ENCODE data around the gene TTL. TPM values are rescaled to one million over a fixed set of nuclear protein-coding genes. Genes with fewer than 3 reads are reported as not detected.

The TTL gene
- total and polyA plus RNA-seq, 2 of the 13 experiments (the other 11 are each of a cell fraction or from before 2014, with no cell fraction given): 19.0 to 59.8 TPM

GRCh38 chr2:112542123-112542983 is 60.4 kb downstream of the TTL start, which contains the start of gene POLR1B (continued):
- peak; percentile 76 for TF ChIP-seq ZMYM3 (CRISPR knock-in tag; IDR thresholded peaks at IDR 0.05)
- peak; percentile 56 for TF ChIP-seq GFI1 (CRISPR knock-in tag; IDR thresholded peaks at IDR 0.05; ENCODE audit: borderline replicate concordance)
- TF ChIP-seq, protein P1, sequence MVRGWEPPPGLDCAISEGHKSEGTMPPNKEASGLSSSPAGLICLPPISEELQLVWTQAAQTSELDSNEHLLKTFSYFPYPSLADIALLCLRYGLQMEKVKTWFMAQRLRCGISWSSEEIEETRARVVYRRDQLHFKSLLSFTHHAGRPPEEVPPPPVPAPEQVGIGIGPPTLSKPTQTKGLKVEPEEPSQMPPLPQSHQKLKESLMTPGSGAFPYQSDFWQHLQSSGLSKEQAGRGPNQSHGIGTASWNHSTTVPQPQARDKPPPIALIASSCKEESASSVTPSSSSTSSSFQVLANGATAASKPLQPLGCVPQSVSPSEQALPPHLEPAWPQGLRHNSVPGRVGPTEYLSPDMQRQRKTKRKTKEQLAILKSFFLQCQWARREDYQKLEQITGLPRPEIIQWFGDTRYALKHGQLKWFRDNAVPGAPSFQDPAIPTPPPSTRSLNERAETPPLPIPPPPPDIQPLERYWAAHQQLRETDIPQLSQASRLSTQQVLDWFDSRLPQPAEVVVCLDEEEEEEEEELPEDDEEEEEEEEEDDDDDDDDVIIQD (CRISPR knock-in tag; IDR thresholded peaks at IDR 0.05; ENCODE audit: low read depth): no peak; the same call in none of the 2 replicates
- TF ChIP-seq ZC3H13 (CRISPR knock-in tag; IDR thresholded peaks at IDR 0.05): peak; percentile 64
- TF ChIP-seq NCOR1 (IDR thresholded peaks at IDR 0.05; ENCODE audit: borderline replicate concordance, low read length): 0 out of 2 replicates have a peak, but pooled peaks have one; percentile 20
- no peak for TF ChIP-seq NBN (conservative IDR thresholded peaks at IDR 0.05)
- no peak for TF ChIP-seq MBNL3 (CRISPR knock-in tag; conservative IDR thresholded peaks at IDR 0.05)
- no peak for TF ChIP-seq STAG1 (CRISPR knock-in tag; IDR thresholded peaks at IDR 0.05)
- peak; percentile 81; the same call in 1 of the 2 replicates for TF ChIP-seq POLR2AphosphoS5 (IDR thresholded peaks at IDR 0.05; ENCODE audit: low read depth, low read length)
- TF ChIP-seq HOXD1 (CRISPR knock-in tag; IDR thresholded peaks at IDR 0.05): peak; percentile 86
- peak; percentile 97; the same call in 1 of the 2 replicates for TF ChIP-seq FOXO4 (CRISPR knock-in tag; conservative IDR thresholded peaks at IDR 0.05)
- TF ChIP-seq ZNF569 (CRISPR knock-in tag; IDR thresholded peaks at IDR 0.05; ENCODE audit: borderline replicate concordance): peak; percentile 93; the same call in 1 of the 2 replicates
- peak; percentile 95; the same call in 1 of the 2 replicates for TF ChIP-seq ZNF44 (CRISPR knock-in tag; IDR thresholded peaks at IDR 0.05)
- peak; percentile 93 for TF ChIP-seq ZNF749 (CRISPR knock-in tag; IDR thresholded peaks at IDR 0.05; ENCODE audit: borderline replicate concordance)
- TF ChIP-seq NR1H2 (CRISPR knock-in tag; IDR thresholded peaks at IDR 0.05; ENCODE audit: borderline replicate concordance, low read depth): peak; percentile 15; the same call in 1 of the 2 replicates
- TF ChIP-seq ZNF781 (CRISPR knock-in tag; IDR thresholded peaks at IDR 0.05; ENCODE audit: borderline replicate concordance, not compliant biosample characterization): peak; percentile 97
- TF ChIP-seq, protein P2, sequence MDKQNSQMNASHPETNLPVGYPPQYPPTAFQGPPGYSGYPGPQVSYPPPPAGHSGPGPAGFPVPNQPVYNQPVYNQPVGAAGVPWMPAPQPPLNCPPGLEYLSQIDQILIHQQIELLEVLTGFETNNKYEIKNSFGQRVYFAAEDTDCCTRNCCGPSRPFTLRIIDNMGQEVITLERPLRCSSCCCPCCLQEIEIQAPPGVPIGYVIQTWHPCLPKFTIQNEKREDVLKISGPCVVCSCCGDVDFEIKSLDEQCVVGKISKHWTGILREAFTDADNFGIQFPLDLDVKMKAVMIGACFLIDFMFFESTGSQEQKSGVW (CRISPR knock-in tag; IDR thresholded peaks at IDR 0.05; ENCODE audit: borderline replicate concordance): no peak; the same call in 1 of the 2 replicates
- peak; percentile 85; the same call in 1 of the 2 replicates for TF ChIP-seq ZNF841 (CRISPR knock-in tag; IDR thresholded peaks at IDR 0.05; ENCODE audit: borderline replicate concordance)
- TF ChIP-seq, protein P3, sequence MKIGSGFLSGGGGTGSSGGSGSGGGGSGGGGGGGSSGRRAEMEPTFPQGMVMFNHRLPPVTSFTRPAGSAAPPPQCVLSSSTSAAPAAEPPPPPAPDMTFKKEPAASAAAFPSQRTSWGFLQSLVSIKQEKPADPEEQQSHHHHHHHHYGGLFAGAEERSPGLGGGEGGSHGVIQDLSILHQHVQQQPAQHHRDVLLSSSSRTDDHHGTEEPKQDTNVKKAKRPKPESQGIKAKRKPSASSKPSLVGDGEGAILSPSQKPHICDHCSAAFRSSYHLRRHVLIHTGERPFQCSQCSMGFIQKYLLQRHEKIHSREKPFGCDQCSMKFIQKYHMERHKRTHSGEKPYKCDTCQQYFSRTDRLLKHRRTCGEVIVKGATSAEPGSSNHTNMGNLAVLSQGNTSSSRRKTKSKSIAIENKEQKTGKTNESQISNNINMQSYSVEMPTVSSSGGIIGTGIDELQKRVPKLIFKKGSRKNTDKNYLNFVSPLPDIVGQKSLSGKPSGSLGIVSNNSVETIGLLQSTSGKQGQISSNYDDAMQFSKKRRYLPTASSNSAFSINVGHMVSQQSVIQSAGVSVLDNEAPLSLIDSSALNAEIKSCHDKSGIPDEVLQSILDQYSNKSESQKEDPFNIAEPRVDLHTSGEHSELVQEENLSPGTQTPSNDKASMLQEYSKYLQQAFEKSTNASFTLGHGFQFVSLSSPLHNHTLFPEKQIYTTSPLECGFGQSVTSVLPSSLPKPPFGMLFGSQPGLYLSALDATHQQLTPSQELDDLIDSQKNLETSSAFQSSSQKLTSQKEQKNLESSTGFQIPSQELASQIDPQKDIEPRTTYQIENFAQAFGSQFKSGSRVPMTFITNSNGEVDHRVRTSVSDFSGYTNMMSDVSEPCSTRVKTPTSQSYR (CRISPR knock-in tag; IDR thresholded peaks at IDR 0.05; ENCODE audit: borderline replicate concordance): peak; percentile 38; the same call in 1 of the 2 replicates
- TF ChIP-seq ZNF572 (CRISPR knock-in tag; IDR thresholded peaks at IDR 0.05): 0 out of 2 replicates have a peak, but pooled peaks have one; percentile 60
- TF ChIP-seq ZNF7 (CRISPR knock-in tag; IDR thresholded peaks at IDR 0.05): 0 out of 2 replicates have a peak, but pooled peaks have one; percentile 6
- no peak for TF ChIP-seq ATF3 (CRISPR knock-in tag; IDR thresholded peaks at IDR 0.05)
